HepG2 (cell line): Measurements from ENCODE around the gene DZANK1. TPM values are rescaled to one million over a fixed set of nuclear protein-coding genes. Genes with fewer than 3 reads are reported as not detected.
A peak's percentile ranks its signal among the peaks of the same experiment; 100 is the strongest.
"Not testable (repeated sequence)": the region's sequence is repeated elsewhere in the genome, so short reads cannot be mapped to it uniquely, and the experiment has no call there.

ENCODE experiments used
- ATAC-seq: fragments of 200-7000 bp; cut with Tn5 transposase; 3 replicates; pipeline ENCODE4 v1.9.1; 2020; ENCODE audit warnings: mild to moderate bottlenecking, moderate library complexity
- BruUV-seq: library from RNA; stranded (reverse); fragments of 400-500 nt; replicated peaks from 2 replicates; lab custom pipeline; 2021; lab: Mats Ljungman, UMichigan
- CTCF ChIA-PET: fragments of 300-600 bp; formaldehyde crosslinking; extraction: SDS; loops from one replicate; lab custom pipeline; 2021; ENCODE audit warnings: low total read pairs, inconsistent platforms, low intra/inter-chr PET ratio; lab: Yijun Ruan, JAX
- POLR2A ChIA-PET: fragments of 350-600 bp; sonication (Branson Sonifier 250); formaldehyde crosslinking; loops from one replicate; lab custom pipeline; 2020; ENCODE audit warnings: antibody characterized with exemption, inconsistent platforms; lab: Yijun Ruan, JAX
- DNase-seq: peaks from one replicate; pipeline ENCODE4 v3.0.0-alpha.2; 2015; ENCODE audit warnings: low spot score
- FAIRE-seq: peaks from 3 replicates; lab custom pipeline; 2011; peaks lifted over from hg19 to GRCh38; lab: Jason Lieb, UNC
- H2AFZ ChIP-seq: one replicate; pipeline ENCODE4 v1.6.1; 2011; ENCODE audit warnings: low read length, inconsistent platforms
- H3K27ac ChIP-seq: fragments of 300-600 bp; 3 replicates; pipeline ENCODE4 v1.8.0; 2011; ENCODE audit warnings: mixed run types, mild to moderate bottlenecking, mixed read lengths, low read length, inconsistent platforms; ENCODE audit not compliant: insufficient read depth; ENCODE audit errors: extremely low read length
- H3K27me3 ChIP-seq, 2 experiments: fragments of 200-600 bp in 1 of 2; 2 replicates in 1 of 2; 3 replicates in 1 of 2; pipeline versions ENCODE4 v1.6.0 to v1.8.0; 2011; ENCODE audit warnings: low read length in 2 of 2, mild to moderate bottlenecking in 2 of 2, moderate library complexity in 2 of 2, inconsistent platforms in 1 of 2; ENCODE audit not compliant: insufficient read depth in 2 of 2, control insufficient read depth in 1 of 2
- H3K36me3 ChIP-seq, 2 experiments: fragments of 200-600 bp in 1 of 2; replicated peaks in 1 of 2; 2 replicates in 1 of 2; 3 replicates in 1 of 2; pipeline versions ENCODE4 v1.5.1 to v1.8.0; 2011; ENCODE audit warnings: low read length in 2 of 2, inconsistent platforms in 1 of 2; ENCODE audit not compliant: insufficient read depth in 2 of 2, control insufficient read depth in 1 of 2
- H3K4me1 ChIP-seq: 2 replicates; pipeline ENCODE4 v1.5.1; 2012; ENCODE audit warnings: low read length, inconsistent platforms; ENCODE audit not compliant: insufficient read depth
- H3K4me2 ChIP-seq: 2 replicates; pipeline ENCODE4 v1.6.0; 2011; ENCODE audit warnings: low read depth, low read length, inconsistent platforms
- H3K4me3 ChIP-seq, 3 experiments: fragments of 200-600 bp in 1 of 3; sonication (generic), shearing (Covaris generic) in 1 of 3; replicated peaks in 1 of 3; 2 replicates each; pipeline ENCODE4 v1.5.1; 2011 to 2016; ENCODE audit warnings: low read length in 3 of 3, inconsistent platforms in 2 of 3, low read depth in 2 of 3, mild to moderate bottlenecking in 2 of 3, control low read depth in 1 of 3, mixed read lengths in 1 of 3; ENCODE audit not compliant: insufficient read depth in 1 of 3
- H3K79me2 ChIP-seq: one replicate; pipeline ENCODE4 v1.6.1; 2011; ENCODE audit warnings: low read length, inconsistent platforms; ENCODE audit not compliant: insufficient read depth
- H3K9ac ChIP-seq: 2 replicates; pipeline ENCODE4 v1.6.0; 2011; ENCODE audit warnings: mild to moderate bottlenecking, low read depth, low read length, inconsistent platforms; ENCODE audit not compliant: insufficient read depth
- H3K9me3 ChIP-seq: 2 replicates; pipeline ENCODE4 v1.5.1; 2012; ENCODE audit warnings: mild to moderate bottlenecking, low read length
- H4K20me1 ChIP-seq: 2 replicates; pipeline ENCODE4 v1.6.0; 2011; ENCODE audit warnings: inconsistent platforms, mild to moderate bottlenecking, low read length, moderate library complexity; ENCODE audit not compliant: insufficient read depth
- LCORL ChIP-seq, 2 experiments: fragments of 450-650 bp in 1 of 2; sonication (generic) in 1 of 2; formaldehyde crosslinking in 1 of 2; IDR thresholded peaks; 2 replicates each; pipeline versions ENCODE4 v1.5.0 to v1.6.1; 2017 to 2020; ENCODE audit warnings: antibody characterized with exemption in 1 of 2, missing genetic modification reagents in 1 of 2
- ZFX ChIP-seq: sonication (generic); formaldehyde crosslinking; IDR thresholded peaks from 2 replicates; pipeline ENCODE4 v1.4.0; 2020; ENCODE audit warnings: mild to moderate bottlenecking, low read depth, missing genetic modification reagents, moderate library complexity
- ZNF33A ChIP-seq: sonication (generic); formaldehyde crosslinking; IDR thresholded peaks from 2 replicates; pipeline ENCODE4 v1.5.1; 2020; ENCODE audit warnings: missing genetic modification reagents, mild to moderate bottlenecking, moderate library complexity, borderline replicate concordance
- WGBS: methylation state at CpG from one replicate; pipeline ENCODE4 v1.1.6; 2017; ENCODE audit warnings: low lambda C conversion rate; 5-methylcytosine and 5-hydroxymethylcytosine counted together
- in situ Hi-C: cut with HindIII; loops from 2 replicates; pipeline ENCODE4 v1.10.0; 2017; ENCODE audit warnings: low pct_unique_long_range_greater_than_20kb; ENCODE audit not compliant: extremely low pct_ligation_motif_present
- intact Hi-C: fragments of 100-400 bp; cut with micrococcal nuclease; formaldehyde crosslinking; loops from one replicate; pipeline ENCODE4 v1.10.0; 2022; ENCODE audit not compliant: unreplicated experiment
- polyA plus RNA-seq, 8 experiments: library from polyadenylated mRNA; depleted of rRNA in 3 of 8; stranded (reverse) in 7 of 8; unstranded in 1 of 8; fragments of >200 nt; fragmentation: Illumina TruSeq in 4 of 8; extraction: Trizol in 4 of 8; gene quantifications; 2 replicates each; pipeline versions ENCODE4 v1.2.1 to v1.2.3, GENCODE V29; 2011 to 2016; ENCODE audit warnings: low read depth in 4 of 8, missing spikeins in 1 of 8, mixed read lengths in 1 of 8; ENCODE audit not compliant: insufficient read depth in 1 of 8
- total RNA-seq, 5 experiments: library from RNA; depleted of rRNA; stranded (reverse); fragments of >200 nt; fragmentation: Illumina TruSeq; extraction: Trizol; gene quantifications; 2 replicates each; pipeline ENCODE4 v1.2.3, GENCODE V29; 2016; ENCODE audit warnings: low read depth in 1 of 5
- TF ChIP-seq, protein P1 (sequence below): sonication (generic); formaldehyde crosslinking; IDR thresholded peaks from 2 replicates; pipeline ENCODE4 v1.4.0; 2020; ENCODE audit warnings: missing genetic modification reagents; ENCODE audit errors: not compliant biosample characterization
- TF ChIP-seq, protein P2 (sequence below): sonication (generic); formaldehyde crosslinking; IDR thresholded peaks from 2 replicates; pipeline ENCODE4 v1.8.1; 2023; ENCODE audit warnings: missing genetic modification reagents, inconsistent platforms, borderline replicate concordance
- TF ChIP-seq, protein P3 (sequence below): sonication (generic); formaldehyde crosslinking; conservative IDR thresholded peaks from 2 replicates; pipeline ENCODE4 v1.8.1; 2023; ENCODE audit warnings: missing genetic modification reagents

Gene DZANK1
- total and polyA plus RNA-seq, 2 of the 13 experiments (the other 11 are each of a cell fraction or from before 2014, with no cell fraction given), result 1.6 to 3.2 TPM

DNA sequence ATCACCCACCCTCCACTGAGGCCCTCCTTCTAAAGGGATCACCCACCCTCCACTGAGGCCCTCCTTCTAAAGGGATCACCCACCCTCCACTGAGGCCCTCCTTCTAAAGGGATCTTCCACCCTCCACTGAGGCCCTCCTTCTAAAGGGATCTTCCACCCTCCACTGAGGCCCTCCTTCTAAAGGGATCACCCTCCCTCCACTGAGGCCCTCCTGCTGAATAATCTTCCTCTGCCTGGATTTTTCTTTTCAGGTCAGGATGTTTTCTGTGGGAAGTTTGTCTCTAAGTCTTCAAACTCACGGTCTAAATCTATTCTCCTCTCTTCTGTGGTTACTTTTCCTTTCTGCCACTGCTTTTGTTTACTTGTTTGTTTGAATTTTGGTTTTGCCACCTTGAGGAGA, 34.8 kb upstream of the DZANK1 start:
- H3K9me3 ChIP-seq, intact Hi-C loops, DNase-seq, ATAC-seq, BruUV-seq, H3K27ac ChIP-seq, H3K79me2 ChIP-seq, in situ Hi-C loops, FAIRE-seq, H3K9ac ChIP-seq, H3K27me3 ChIP-seq, H3K4me3 ChIP-seq, H4K20me1 ChIP-seq, CTCF ChIA-PET, H3K36me3 ChIP-seq: not testable (repeated sequence)
- H3K4me1 ChIP-seq, result peaks cover 33% of the 10 kb centered on the region
- POLR2A ChIA-PET, result interaction anchor here (0.9 to 1.4 kb wide), 3 partner anchors 22 to 492 kb away, joined by 3 to 7 read pairs (median 3); partner anchors contain the start of genes DZANK1 and POLR3F
- H3K4me2 ChIP-seq, result peak overlapping the region; percentile 22; the same call in 1 of the 2 replicates
- WGBS, result 3% methylated on average over 1 of the region's 1 CpG
- H2AFZ ChIP-seq, result peak overlapping the region; percentile 32
- 0 out of 2 replicates have a peak, but pooled peaks have one; percentile 17 for TF ChIP-seq ZFX (CRISPR knock-in tag)

DNA sequence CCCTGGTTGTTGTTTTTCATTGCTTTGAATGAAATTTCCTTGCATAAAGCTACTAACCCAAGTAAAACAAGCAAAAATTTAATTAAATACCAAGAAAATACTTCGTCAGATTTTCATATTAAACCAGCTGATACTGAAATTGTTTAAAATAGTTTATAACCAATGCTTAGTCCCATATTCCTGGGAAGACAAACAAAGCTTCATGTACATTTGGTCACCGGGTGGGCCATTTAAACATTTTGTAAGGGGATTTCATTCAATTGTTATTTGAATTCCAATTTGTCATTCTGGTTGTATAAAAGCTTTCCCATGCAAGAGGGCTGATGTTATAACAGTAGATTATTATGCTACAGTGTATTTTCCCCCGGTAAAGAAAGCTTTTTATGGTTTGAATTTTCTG, 30.8 kb upstream of the DZANK1 start:
- POLR2A ChIA-PET, result interaction anchor here (0.9 to 4.6 kb wide), 8 partner anchors 9 to 209 kb away, joined by 4 to 215 read pairs (median 8); partner anchors contain the start of genes DZANK1, POLR3F, SEC23B and SMIM26
- in situ Hi-C loops (no loop called here), intact Hi-C loops (loop anchor here (1.0 to 2.0 kb wide), 3 partner anchors 10 to 69 kb away; partner anchors contain the start of genes DZANK1, POLR3F and SEC23B)
- peaks cover 9 to 14% of the 10 kb centered on the region in 2 experiments for H3K36me3 ChIP-seq
- H3K9me3 ChIP-seq, result no peaks in the 10 kb centered on the region
- H3K27me3 ChIP-seq, result no peaks in the 10 kb centered on the region; a peak in 1 of 5 replicates
- FAIRE-seq (no peak), ATAC-seq (no peak), DNase-seq (no peak)
- peaks cover 10% of the 10 kb centered on the region for H3K79me2 ChIP-seq
- no peaks in the 10 kb centered on the region for H4K20me1 ChIP-seq
- BruUV-seq, result no TSS peak
- peak overlapping the region; percentile 83 for H3K4me2 ChIP-seq
- H3K27ac ChIP-seq, result no peak overlapping the region
- 83% methylated on average over 3 of the region's 3 CpGs for WGBS
- CTCF ChIA-PET, result no interaction called here
- peak overlapping the region; percentile 86 for H3K9ac ChIP-seq
- peak overlapping the region; percentile 95 for H2AFZ ChIP-seq
- H3K4me1 ChIP-seq, result peaks cover 32% of the 10 kb centered on the region
- H3K4me3 ChIP-seq, result peak overlapping the region in 2 of 3 experiments; percentile 91 to 92; a peak in 3 of 6 replicates
- TF ChIP-seq, protein P1, sequence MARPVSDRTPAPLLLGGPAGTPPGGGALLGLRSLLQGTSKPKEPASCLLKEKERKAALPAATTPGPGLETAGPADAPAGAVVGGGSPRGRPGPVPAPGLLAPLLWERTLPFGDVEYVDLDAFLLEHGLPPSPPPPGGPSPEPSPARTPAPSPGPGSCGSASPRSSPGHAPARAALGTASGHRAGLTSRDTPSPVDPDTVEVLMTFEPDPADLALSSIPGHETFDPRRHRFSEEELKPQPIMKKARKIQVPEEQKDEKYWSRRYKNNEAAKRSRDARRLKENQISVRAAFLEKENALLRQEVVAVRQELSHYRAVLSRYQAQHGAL (CRISPR knock-in tag), result peak; percentile 10
- peak; percentile 56; the same call in 1 of the 2 replicates for TF ChIP-seq ZNF33A (CRISPR knock-in tag)
- TF ChIP-seq, protein P2, sequence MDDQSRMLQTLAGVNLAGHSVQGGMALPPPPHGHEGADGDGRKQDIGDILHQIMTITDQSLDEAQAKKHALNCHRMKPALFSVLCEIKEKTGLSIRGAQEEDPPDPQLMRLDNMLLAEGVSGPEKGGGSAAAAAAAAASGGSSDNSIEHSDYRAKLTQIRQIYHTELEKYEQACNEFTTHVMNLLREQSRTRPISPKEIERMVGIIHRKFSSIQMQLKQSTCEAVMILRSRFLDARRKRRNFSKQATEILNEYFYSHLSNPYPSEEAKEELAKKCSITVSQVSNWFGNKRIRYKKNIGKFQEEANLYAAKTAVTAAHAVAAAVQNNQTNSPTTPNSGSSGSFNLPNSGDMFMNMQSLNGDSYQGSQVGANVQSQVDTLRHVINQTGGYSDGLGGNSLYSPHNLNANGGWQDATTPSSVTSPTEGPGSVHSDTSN (CRISPR knock-in tag), result 0 out of 2 replicates have a peak, but pooled peaks have one; percentile 34
- TF ChIP-seq, protein P3, sequence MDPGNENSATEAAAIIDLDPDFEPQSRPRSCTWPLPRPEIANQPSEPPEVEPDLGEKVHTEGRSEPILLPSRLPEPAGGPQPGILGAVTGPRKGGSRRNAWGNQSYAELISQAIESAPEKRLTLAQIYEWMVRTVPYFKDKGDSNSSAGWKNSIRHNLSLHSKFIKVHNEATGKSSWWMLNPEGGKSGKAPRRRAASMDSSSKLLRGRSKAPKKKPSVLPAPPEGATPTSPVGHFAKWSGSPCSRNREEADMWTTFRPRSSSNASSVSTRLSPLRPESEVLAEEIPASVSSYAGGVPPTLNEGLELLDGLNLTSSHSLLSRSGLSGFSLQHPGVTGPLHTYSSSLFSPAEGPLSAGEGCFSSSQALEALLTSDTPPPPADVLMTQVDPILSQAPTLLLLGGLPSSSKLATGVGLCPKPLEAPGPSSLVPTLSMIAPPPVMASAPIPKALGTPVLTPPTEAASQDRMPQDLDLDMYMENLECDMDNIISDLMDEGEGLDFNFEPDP (CRISPR knock-in tag), result 0 out of 2 replicates have a peak, but pooled peaks have one; percentile 15
- TF ChIP-seq LCORL (IDR thresholded peaks at IDR 0.05), result no peak
- TF ChIP-seq LCORL (CRISPR knock-in tag; IDR thresholded peaks at IDR 0.05), result no peak
